Transverse colon (tissue), 4 donors: ENCODE measurements around the gene PSMG3. TPM values are rescaled to one million over a fixed set of nuclear protein-coding genes. Genes with fewer than 3 reads are reported as not detected.
"Not testable (repeated sequence)": the region's sequence is repeated elsewhere in the genome, so short reads cannot be mapped to it uniquely, and the experiment has no call there.

Source experiments
- DNase-seq: peaks from one replicate; pipeline ENCODE4 v3.0.0-alpha.2; 2019
- H3K27ac ChIP-seq, 4 donors: fragments of 200-600 bp; sonication (generic); 2 replicates each; pipeline ENCODE4 v1.5.1; 2016 to 2018; ENCODE audit warnings: inconsistent platforms in 4 of 4
- H3K27me3 ChIP-seq: fragments of 200-600 bp; sonication (generic); 2 replicates; pipeline ENCODE4 v1.5.1; 2017; ENCODE audit warnings: inconsistent platforms
- H3K36me3 ChIP-seq, 4 donors: fragments of 200-600 bp; sonication (generic); 2 replicates each; pipeline ENCODE4 v1.5.1; 2017 to 2019; ENCODE audit warnings: inconsistent platforms in 4 of 4
- H3K4me1 ChIP-seq, 4 donors: fragments of 200-600 bp; sonication (generic); 2 replicates each; pipeline ENCODE4 v1.5.1; 2017 to 2020; ENCODE audit warnings: inconsistent platforms in 4 of 4
- H3K4me3 ChIP-seq, 4 donors: fragments of 200-600 bp; sonication (generic); 1 replicate in 1 of 4; 2 replicates in 3 of 4; pipeline versions ENCODE4 v1.5.1 to v1.6.1; 2017 to 2019; ENCODE audit warnings: inconsistent platforms in 4 of 4
- H3K9me3 ChIP-seq, 2 donors: fragments of 200-600 bp; sonication (generic); 2 replicates each; pipeline ENCODE4 v1.5.1; 2017 to 2019; ENCODE audit warnings: inconsistent platforms in 2 of 2
- CTCF ChIP-seq, 5 experiments: fragments of 200-600 bp in 3 of 5; fragments of 450-650 bp in 2 of 5; sonication (generic) in 3 of 5; IDR thresholded peaks; 1 replicate in 2 of 5; 2 replicates in 3 of 5; pipeline ENCODE4 v1.5.1; 2016 to 2017; ENCODE audit warnings: antibody characterized with exemption in 5 of 5, inconsistent platforms in 3 of 5, mild to moderate bottlenecking in 2 of 5, moderate library complexity in 1 of 5
- EP300 ChIP-seq: sonication (generic); formaldehyde crosslinking; IDR thresholded peaks from one replicate; pipeline ENCODE4 v1.6.1; 2017; ENCODE audit warnings: antibody characterized with exemption, low read depth
- POLR2A ChIP-seq: fragments of 450-650 bp; IDR thresholded peaks from one replicate; pipeline ENCODE4 v1.6.1; 2016; ENCODE audit warnings: antibody characterized with exemption, mild to moderate bottlenecking, moderate library complexity
- POLR2AphosphoS5 ChIP-seq, 3 donors: sonication (generic); formaldehyde crosslinking; IDR thresholded peaks; one replicate each; pipeline ENCODE4 v1.6.1; 2016; ENCODE audit warnings: antibody characterized with exemption in 3 of 3
- WGBS, 2 donors: methylation state at CpG; one replicate each; pipeline ENCODE4 v1.1.5; 2018; ENCODE audit warnings: low coverage in 1 of 2; 5-methylcytosine and 5-hydroxymethylcytosine counted together
- in situ Hi-C, 4 donors: fragments of 200-750 bp; cut with MboI; loops; one replicate each; pipeline versions ENCODE4 v1.15.0 to v1.15.1; 2017; ENCODE audit warnings: low sequenced_read_pairs in 3 of 4, low pct_ligation_motif_present in 1 of 4, low pct_unique_long_range_greater_than_20kb in 1 of 4
- intact Hi-C: fragments of 100-400 bp; cut with DNase I; formaldehyde crosslinking; loops from one replicate; pipeline ENCODE4 v1.15.1; 2023; ENCODE audit warnings: low total_unique reads
- total RNA-seq, 4 donors: library from RNA; depleted of rRNA; stranded (reverse); fragments of >200 nt; gene quantifications; one replicate each; pipeline ENCODE4 v1.1.0, GENCODE V29; 2016

The PSMG3 gene
- total RNA-seq, 4 donors from 2014 or later: 7.1 to 41.9 (median 27.6) TPM

GRCh38 chr7:1521456-1521855, 48.4 kb downstream of the PSMG3 start:
- 80 to 81% methylated on average over 4 to 11 of the region's 11 CpGs for WGBS, 2 donors
- Histone ChIP-seq H3K27ac (no peak overlapping the region), H3K36me3 (no peaks in the 10 kb centered on the region), H3K4me1 (peaks cover 0 to 17% (median 12%) of the 10 kb centered on the region in 4 donors), H3K9me3 (no peaks in the 10 kb centered on the region), H3K27me3 (no peaks in the 10 kb centered on the region), H3K4me3 (no peak overlapping the region)
- TF ChIP-seq EP300: no peak
- TF ChIP-seq POLR2A: no peak
- no peak for TF ChIP-seq CTCF (IDR thresholded peaks at IDR 0.05)
- TF ChIP-seq POLR2AphosphoS5 (IDR thresholded peaks at IDR 0.05): no peak
- in situ Hi-C loops: no loop called here
- intact Hi-C loops: no loop called here
- no peak for DNase-seq

DNA sequence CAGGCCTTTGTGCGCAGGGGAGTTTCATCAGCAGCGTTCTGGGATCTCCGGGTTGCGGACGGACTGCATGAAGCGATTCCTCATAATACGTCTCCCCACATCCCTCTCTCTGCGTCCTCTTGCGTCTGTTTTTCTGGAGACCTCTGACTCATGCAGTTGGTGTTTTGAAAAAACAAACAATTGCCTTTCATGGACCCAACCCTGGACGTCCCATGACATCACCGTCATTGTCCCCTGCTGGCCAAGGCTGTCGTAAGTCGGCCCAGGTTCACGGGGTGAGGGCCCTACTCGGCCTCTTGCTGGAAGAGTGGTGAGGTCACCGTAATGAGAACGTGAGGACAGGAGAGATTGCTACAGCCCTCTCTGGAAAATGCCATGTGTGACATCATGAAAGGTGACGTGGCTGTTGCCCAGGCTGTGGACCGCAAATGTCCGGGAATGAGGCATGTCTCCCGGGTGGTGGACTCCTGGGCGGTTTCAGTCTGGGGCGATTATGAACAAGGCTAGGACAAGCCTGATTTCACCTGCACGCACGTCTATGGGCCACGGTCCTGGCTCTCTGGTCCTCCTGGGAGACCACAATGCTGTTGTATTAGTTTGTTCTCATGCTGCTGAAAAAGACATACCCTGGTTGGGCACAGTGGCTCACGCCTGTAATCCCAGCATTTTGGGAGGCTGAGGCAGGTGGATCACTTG, 49.1 kb downstream of the PSMG3 start:
- Histone ChIP-seq H3K4me3 (no peak overlapping the region), H3K4me1 (peaks cover 0 to 15% (median 12%) of the 10 kb centered on the region in 4 donors), H3K9me3 (no peaks in the 10 kb centered on the region), H3K27ac (no peak overlapping the region), H3K36me3 (no peaks in the 10 kb centered on the region), H3K27me3 (peaks cover 3% of the 10 kb centered on the region)
- DNase-seq: no peak
- intact Hi-C loops: no loop called here
- WGBS, 2 donors: 75 to 83% methylated on average over 4 to 27 of the region's 27 CpGs
- in situ Hi-C loops: no loop called here
- peak in 1 of 3 donors; percentile 13 for TF ChIP-seq POLR2AphosphoS5 (IDR thresholded peaks at IDR 0.05)
- TF ChIP-seq CTCF (IDR thresholded peaks at IDR 0.05): no peak
- no peak for TF ChIP-seq EP300
- TF ChIP-seq POLR2A: no peak

DNA sequence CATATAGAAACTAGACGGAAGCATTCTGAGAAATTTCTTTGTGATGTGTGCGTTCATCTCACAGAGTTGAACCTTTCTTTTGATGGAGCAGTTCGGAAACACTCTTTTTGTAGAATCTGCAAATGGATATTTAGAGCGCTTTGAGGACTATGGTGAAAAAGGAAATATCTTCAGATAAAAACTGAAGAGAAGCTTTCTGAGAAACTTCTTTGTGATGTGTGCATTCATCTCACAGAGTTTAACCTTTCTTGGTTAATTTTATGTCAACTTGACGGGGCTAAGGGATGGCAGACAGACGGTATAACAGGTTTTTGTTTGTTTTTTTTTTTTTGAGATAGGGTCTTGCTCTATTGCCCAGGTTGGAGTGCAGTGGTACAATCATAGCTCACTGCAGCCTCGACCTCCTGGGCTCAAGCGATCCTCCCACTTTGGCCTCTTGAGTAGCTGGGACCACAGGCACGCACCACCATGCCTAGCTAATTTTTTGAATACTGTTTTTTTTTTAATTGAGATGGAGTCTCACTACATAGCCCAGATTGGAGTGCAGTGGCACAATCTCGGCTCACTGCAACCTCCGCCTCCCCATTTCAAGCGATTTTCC, 50.4 kb downstream of the PSMG3 start:
- 90 to 91% methylated on average over 12 of the region's 12 CpGs for WGBS, 2 donors
- H3K27ac ChIP-seq, H3K9me3 ChIP-seq, H3K36me3 ChIP-seq, intact Hi-C loops, DNase-seq, H3K27me3 ChIP-seq, in situ Hi-C loops, H3K4me3 ChIP-seq: not testable (repeated sequence)
- peaks cover 0 to 14% (median 10%) of the 10 kb centered on the region in 4 donors for H3K4me1 ChIP-seq

Other genes starting within 250 kb of the PSMG3 start
- 100 to 1,000 TPM in 2 of 4 donors, 10 to 100 TPM in 2; 67.6 to 181 (median 97.0) TPM for gene MICALL2, start 110.6 kb downstream of the PSMG3 start, total RNA-seq
- 100 to 1,000 TPM in 1 of 4 donors, 10 to 100 TPM in 3; 50.3 to 134 (median 71.4) TPM for gene INTS1, start 65.6 kb downstream of the PSMG3 start, total RNA-seq
- 100 to 1,000 TPM in 1 of 4 donors, 10 to 100 TPM in 3; 22.9 to 103 (median 44.0) TPM for gene MAFK, start 39.3 kb downstream of the PSMG3 start, total RNA-seq
- 100 to 1,000 TPM in 2 of 4 donors, 10 to 100 TPM in 2; 49.9 to 151 (median 94.1) TPM for gene TMEM184A, start 13.8 kb downstream of the PSMG3 start, total RNA-seq
- gene ELFN1, start 100.2 kb upstream of the PSMG3 start, total RNA-seq: under 1 TPM in 3 of 4 donors, not detected in 1; 0.14 to 0.60 (median 0.32) TPM